Stimulated activated CD8-positive, alpha-beta memory T cell treated with anti-CD3 and anti-CD28 coated beads, Interleukin-2, amount 100 ng/mL, for 1 hour (primary cell): ENCODE results near the gene NR1H4.
"Not testable (repeated sequence)": the region's sequence is repeated elsewhere in the genome, so short reads cannot be mapped to it uniquely, and the experiment has no call there.

ENCODE experiments used
- DNase-seq, 2 donors: peaks; one replicate each; pipeline ENCODE4 v3.0.0-alpha.2; 2020; ENCODE audit warnings: low read depth in 2 of 2

NR1H4 gene

GRCh38 chr12:100473716-100474150 lies at the start of gene NR1H4:
NR1H4 (plus strand) TSS chr12:100473866; CDS start chr12:100493324, 19,458 bp downstream.
- no peak for DNase-seq

GRCh38 chr12:100426145-100426544 lies 47.5 kb upstream of the NR1H4 start:
- no peak for DNase-seq

GRCh38 chr12:100427078-100427477 lies 46.6 kb upstream of the NR1H4 start:
- no peak for DNase-seq

- DNase-seq = not testable (repeated sequence)
Observed at GRCh38 chr12:100430251-100430650, 43.4 kb upstream of the NR1H4 start.

GRCh38 chr12:100433701-100434100 lies 40.0 kb upstream of the NR1H4 start:
- DNase-seq = no peak

GRCh38 chr12:100434177-100434576 lies 39.5 kb upstream of the NR1H4 start:
- DNase-seq = no peak

- DNase-seq = no peak
Observed at GRCh38 chr12:100435957-100436356, 37.7 kb upstream of the NR1H4 start.

- DNase-seq = no peak
Observed at GRCh38 chr12:100437038-100437841, 36.4 kb upstream of the NR1H4 start.

- DNase-seq = no peak
Observed at GRCh38 chr12:100439797-100440196, 33.9 kb upstream of the NR1H4 start.

GRCh38 chr12:100442403-100442802 lies 31.3 kb upstream of the NR1H4 start:
- DNase-seq = no peak

GRCh38 chr12:100443434-100443833 lies 30.2 kb upstream of the NR1H4 start:
- no peak for DNase-seq

- DNase-seq = no peak
Observed at GRCh38 chr12:100445081-100445481, 28.6 kb upstream of the NR1H4 start.

GRCh38 chr12:100447381-100447780 lies 26.3 kb upstream of the NR1H4 start:
- DNase-seq = no peak

GRCh38 chr12:100448656-100449055 lies 25.0 kb upstream of the NR1H4 start:
- no peak for DNase-seq

GRCh38 chr12:100450735-100451134 lies 22.9 kb upstream of the NR1H4 start:
- DNase-seq = no peak

- DNase-seq = no peak
Observed at GRCh38 chr12:100453951-100454350, 19.7 kb upstream of the NR1H4 start.

- no peak for DNase-seq
Observed at GRCh38 chr12:100455896-100456295, 17.8 kb upstream of the NR1H4 start.

GRCh38 chr12:100458191-100458590 lies 15.5 kb upstream of the NR1H4 start:
- DNase-seq = no peak

- no peak for DNase-seq
Observed at GRCh38 chr12:100460702-100461101, 13.0 kb upstream of the NR1H4 start.

- no peak for DNase-seq
Observed at GRCh38 chr12:100461330-100461973, 12.2 kb upstream of the NR1H4 start.

GRCh38 chr12:100463661-100464060 lies 10.0 kb upstream of the NR1H4 start:
- DNase-seq = no peak

- no peak for DNase-seq
Observed at GRCh38 chr12:100464529-100464928, 9.1 kb upstream of the NR1H4 start.

- DNase-seq = no peak
Observed at GRCh38 chr12:100468126-100468525, 5.5 kb upstream of the NR1H4 start.
